OCI-LY3 (cell line): ENCODE measurements around the gene IL17RA.

Source experiments
- H2AFZ ChIP-seq: fragments of 200-600, 300-600 bp; shearing (Covaris generic); 2 replicates; pipeline ENCODE4 v1.6.0; 2014; ENCODE audit warnings: antibody characterized with exemption, low read depth, low read length
- H3K27ac ChIP-seq: fragments of 200-600, 300-600 bp; sonication (generic); 2 replicates; pipeline ENCODE4 v1.5.1; 2014; ENCODE audit warnings: mild to moderate bottlenecking, low read length, moderate library complexity, mixed read lengths
- H3K27me3 ChIP-seq: fragments of 200-600, 300-600 bp; sonication (generic); 2 replicates; pipeline ENCODE4 v1.6.1; 2014; ENCODE audit warnings: low read depth, low read length, mixed read lengths
- H3K36me3 ChIP-seq: fragments of 200-600, 300-600 bp; sonication (generic); replicated peaks from 2 replicates; pipeline ENCODE3; 2014; ENCODE audit warnings: low read depth, low read length, mixed read lengths
- H3K4me1 ChIP-seq: fragments of 300-600, 200-600 bp; sonication (generic); 2 replicates; pipeline ENCODE4 v1.6.1; 2014; ENCODE audit warnings: low read length, mixed read lengths
- H3K4me2 ChIP-seq: fragments of 200-600, 300-600 bp; sonication (generic); 2 replicates; pipeline ENCODE4 v1.6.1; 2014; ENCODE audit warnings: low read length, mixed read lengths
- H3K4me3 ChIP-seq: fragments of 300-600, 200-600 bp; sonication (generic); 2 replicates; pipeline ENCODE4 v1.5.1; 2014; ENCODE audit warnings: antibody characterized with exemption, mild to moderate bottlenecking, low read length, moderate library complexity
- H3K79me2 ChIP-seq: fragments of 300-600, 200-600 bp; shearing (Covaris generic); 2 replicates; pipeline ENCODE4 v1.6.1; 2014; ENCODE audit warnings: mild to moderate bottlenecking, low read length, mixed read lengths
- H3K9ac ChIP-seq: fragments of 300-600, 200-600 bp; shearing (Covaris generic); 2 replicates; pipeline ENCODE4 v1.6.0; 2014; ENCODE audit warnings: mild to moderate bottlenecking, low read length, moderate library complexity
- H3K9me3 ChIP-seq: fragments of 200-600, 300-600 bp; shearing (Covaris generic); 2 replicates; pipeline ENCODE4 v1.6.1; 2014; ENCODE audit warnings: low read length, mixed read lengths; ENCODE audit not compliant: insufficient read depth
- H4K20me1 ChIP-seq: fragments of 200-600, 300-600 bp; sonication (generic); 2 replicates; pipeline ENCODE4 v1.6.1; 2016; ENCODE audit warnings: low read length, mixed read lengths; ENCODE audit not compliant: insufficient read depth
- CTCF ChIP-seq: fragments of 200-600, 300-600 bp; sonication (generic); IDR thresholded peaks from 2 replicates; pipeline ENCODE4 v1.5.1; 2014; ENCODE audit warnings: antibody characterized with exemption, low read length, low read depth
- EZH2phosphoT487 ChIP-seq: fragments of 200-600 bp; shearing (Covaris generic); IDR thresholded peaks from 2 replicates; pipeline ENCODE4 v1.6.1; 2018; ENCODE audit warnings: antibody characterized with exemption, mixed run types, low read depth

IL17RA gene

GRCh38 chr22:17103351-17103750 lies 18.6 kb downstream of the IL17RA start:
- peaks cover 47% of the 10 kb centered on the region for H3K36me3 ChIP-seq
- no peak overlapping the region for H3K4me3 ChIP-seq
- H3K27ac ChIP-seq = no peak overlapping the region
- no peaks in the 10 kb centered on the region for H3K27me3 ChIP-seq
- H3K9me3 ChIP-seq = no peaks in the 10 kb centered on the region
- TF ChIP-seq CTCF (no peak), EZH2phosphoT487 (no peak)
- no peak overlapping the region for H3K9ac ChIP-seq
- H3K79me2 ChIP-seq = no peaks in the 10 kb centered on the region
- no peak overlapping the region for H2AFZ ChIP-seq
- H3K4me1 ChIP-seq = peaks cover 4% of the 10 kb centered on the region; the same call in 1 of the 2 replicates
- H4K20me1 ChIP-seq = 0 out of 2 replicates have a peak, but pooled peaks cover 6% of the 10 kb centered on the region
- H3K4me2 ChIP-seq = no peak overlapping the region

GRCh38 chr22:17104336-17104935 lies 19.6 kb downstream of the IL17RA start:
- TF ChIP-seq EZH2phosphoT487 (no peak), CTCF (no peak)
- Histone ChIP-seq H3K4me2 (no peak overlapping the region), H4K20me1 (0 out of 2 replicates have a peak, but pooled peaks cover 5% of the 10 kb centered on the region), H3K79me2 (no peaks in the 10 kb centered on the region), H3K4me1 (no peaks in the 10 kb centered on the region), H3K27ac (no peak overlapping the region), H2AFZ (no peak overlapping the region), H3K27me3 (no peaks in the 10 kb centered on the region), H3K4me3 (no peak overlapping the region), H3K9ac (no peak overlapping the region), H3K36me3 (peaks cover 42% of the 10 kb centered on the region), H3K9me3 (no peaks in the 10 kb centered on the region)

GRCh38 chr22:17105143-17106129 lies 20.6 kb downstream of the IL17RA start:
- Histone ChIP-seq H3K9ac (no peak overlapping the region), H2AFZ (no peak overlapping the region), H3K27me3 (no peaks in the 10 kb centered on the region), H3K36me3 (peaks cover 39% of the 10 kb centered on the region), H3K9me3 (no peaks in the 10 kb centered on the region), H3K79me2 (no peaks in the 10 kb centered on the region), H3K4me1 (no peaks in the 10 kb centered on the region), H3K27ac (no peak overlapping the region), H3K4me3 (no peak overlapping the region), H3K4me2 (no peak overlapping the region), H4K20me1 (0 out of 2 replicates have a peak, but pooled peaks cover 5% of the 10 kb centered on the region)
- no peak for TF ChIP-seq CTCF
- no peak for TF ChIP-seq EZH2phosphoT487

GRCh38 chr22:17106161-17106784 lies 21.5 kb downstream of the IL17RA start:
- H3K79me2 ChIP-seq = no peaks in the 10 kb centered on the region
- no peak for TF ChIP-seq CTCF
- TF ChIP-seq EZH2phosphoT487 = no peak
- H4K20me1 ChIP-seq = 0 out of 2 replicates have a peak, but pooled peaks cover 5% of the 10 kb centered on the region
- H3K27ac ChIP-seq = no peak overlapping the region
- H3K4me2 ChIP-seq = no peak overlapping the region
- H3K9ac ChIP-seq = no peak overlapping the region
- no peaks in the 10 kb centered on the region for H3K9me3 ChIP-seq
- peaks cover 38% of the 10 kb centered on the region for H3K36me3 ChIP-seq
- H2AFZ ChIP-seq = no peak overlapping the region
- H3K4me3 ChIP-seq = no peak overlapping the region
- H3K27me3 ChIP-seq = no peaks in the 10 kb centered on the region
- no peaks in the 10 kb centered on the region for H3K4me1 ChIP-seq
